Measurements from ENCODE around the gene SPIC.

Gene SPIC

GRCh38 chr12:101536069-101536674 is 61.0 kb downstream of the SPIC start:
- no peak for DNase-seq (ENCODE audit: low read depth, low spot score)
